Measurements from ENCODE around the gene CCR6.
"Not testable (repeated sequence)": the region's sequence is repeated elsewhere in the genome, so short reads cannot be mapped to it uniquely, and the experiment has no call there.

CCR6 gene

GRCh38 chr6:167157863-167158262 is 35.0 kb downstream of the CCR6 start, which contains the start of gene GPR31:
Gene GPR31 (minus strand): TSS chr6:167157980. CDS start chr6:167157831, 149 bp downstream.
- POLR2A ChIA-PET: no interaction called here
- no peak for DNase-seq (ENCODE audit: low read depth, low spot score)
- CTCF ChIA-PET: no interaction called here

GRCh38 chr6:167161851-167162467 is 39.1 kb downstream of the CCR6 start:
- no peak for TF ChIP-seq CTCF (IDR thresholded peaks at IDR 0.05; ENCODE audit: insufficient read depth, low read length, missing control alignments)
- H3K4me3 ChIP-seq (ENCODE audit: low read depth, low read length): no peak overlapping the region
- CTCF ChIA-PET: no interaction called here

More at GRCh38 chr6:167157863-167158262, 35.0 kb downstream of the CCR6 start, which contains the start of gene GPR31:
- H3K4me3 ChIP-seq (ENCODE audit: low read depth, low read length): no peak within 1 kb of the TSS
- TF ChIP-seq CTCF (IDR thresholded peaks at IDR 0.05; ENCODE audit: insufficient read depth, low read length, missing control alignments): no peak

GRCh38 chr6:167162591-167162990 is 39.7 kb downstream of the CCR6 start:
- no peak for TF ChIP-seq CTCF (IDR thresholded peaks at IDR 0.05; ENCODE audit: insufficient read depth, low read length, missing control alignments)
- POLR2A ChIA-PET: no interaction called here
- CTCF ChIA-PET: no interaction called here

More at GRCh38 chr6:167161851-167162467, 39.1 kb downstream of the CCR6 start:
- POLR2A ChIA-PET: no interaction called here
- DNase-seq (ENCODE audit: low read depth, low spot score): no peak

GRCh38 chr6:167163476-167164011 is 40.6 kb downstream of the CCR6 start:
- DNase-seq (ENCODE audit: low read depth, low spot score): no peak
- ChIA-PET POLR2A (no interaction called here), CTCF (no interaction called here)
- no peak for TF ChIP-seq CTCF (IDR thresholded peaks at IDR 0.05; ENCODE audit: insufficient read depth, low read length, missing control alignments)
- no peak overlapping the region for H3K4me3 ChIP-seq (ENCODE audit: low read depth, low read length)

More at GRCh38 chr6:167162591-167162990, 39.7 kb downstream of the CCR6 start:
- no peak for DNase-seq (ENCODE audit: low read depth, low spot score)
- H3K4me3 ChIP-seq (ENCODE audit: low read depth, low read length): no peak overlapping the region

GRCh38 chr6:167164261-167164660 is 41.4 kb downstream of the CCR6 start:
- DNase-seq (ENCODE audit: low read depth, low spot score): no peak
- CTCF ChIA-PET: no interaction called here
- TF ChIP-seq CTCF (IDR thresholded peaks at IDR 0.05; ENCODE audit: insufficient read depth, low read length, missing control alignments): no peak
- POLR2A ChIA-PET: no interaction called here
- no peak overlapping the region for H3K4me3 ChIP-seq (ENCODE audit: low read depth, low read length)

- no peak for DNase-seq (ENCODE audit: low read depth, low spot score)
- POLR2A ChIA-PET: no interaction called here
- CTCF ChIA-PET: no interaction called here
- TF ChIP-seq CTCF (IDR thresholded peaks at IDR 0.05; ENCODE audit: insufficient read depth, low read length, missing control alignments): no peak
- H3K4me3 ChIP-seq (ENCODE audit: low read depth, low read length): no peak overlapping the region
These were observed 43.1 kb downstream of the CCR6 start for GRCh38 chr6:167165858-167166471.

- CTCF ChIA-PET; H3K4me3 ChIP-seq (ENCODE audit: low read depth, low read length); POLR2A ChIA-PET; DNase-seq (ENCODE audit: low read depth, low spot score): not testable (repeated sequence)
These were observed 44.8 kb downstream of the CCR6 start for GRCh38 chr6:167167699-167168098.

- DNase-seq (ENCODE audit: low read depth, low spot score); CTCF ChIA-PET; H3K4me3 ChIP-seq (ENCODE audit: low read depth, low read length); POLR2A ChIA-PET: not testable (repeated sequence)
These were observed 45.4 kb downstream of the CCR6 start for GRCh38 chr6:167168296-167168695.

- CTCF ChIA-PET; DNase-seq (ENCODE audit: low read depth, low spot score); H3K4me3 ChIP-seq (ENCODE audit: low read depth, low read length); POLR2A ChIA-PET: not testable (repeated sequence)
These were observed 47.0 kb downstream of the CCR6 start for GRCh38 chr6:167169867-167170266.

- CTCF ChIA-PET; H3K4me3 ChIP-seq (ENCODE audit: low read depth, low read length); POLR2A ChIA-PET; DNase-seq (ENCODE audit: low read depth, low spot score): not testable (repeated sequence)
These were observed 48.4 kb downstream of the CCR6 start for GRCh38 chr6:167171300-167171699.
